ENCODE results near the gene BSG. TPM values are rescaled to one million over a fixed set of nuclear protein-coding genes. Genes with fewer than 3 reads are reported as not detected.

BSG gene
- total RNA-seq, 1 experiment from 2014 or later: 354 TPM

- Mint-ChIP-seq H3K4me3 (ENCODE audit: low read depth, unreplicated experiment) (no peak overlapping the region), H3K4me1 (ENCODE audit: low read depth, unreplicated experiment) (no peaks in the 10 kb centered on the region), H3K27me3 (ENCODE audit: unreplicated experiment) (peaks cover 14% of the 10 kb centered on the region), H3K27ac (ENCODE audit: unreplicated experiment) (no peak overlapping the region), H3K36me3 (ENCODE audit: insufficient read depth, unreplicated experiment) (peaks cover 4% of the 10 kb centered on the region), H3K9me3 (ENCODE audit: low read depth, unreplicated experiment) (no peaks in the 10 kb centered on the region)
- CTCF ChIA-PET: no interaction called here
- TF ChIP-seq, protein P1, sequence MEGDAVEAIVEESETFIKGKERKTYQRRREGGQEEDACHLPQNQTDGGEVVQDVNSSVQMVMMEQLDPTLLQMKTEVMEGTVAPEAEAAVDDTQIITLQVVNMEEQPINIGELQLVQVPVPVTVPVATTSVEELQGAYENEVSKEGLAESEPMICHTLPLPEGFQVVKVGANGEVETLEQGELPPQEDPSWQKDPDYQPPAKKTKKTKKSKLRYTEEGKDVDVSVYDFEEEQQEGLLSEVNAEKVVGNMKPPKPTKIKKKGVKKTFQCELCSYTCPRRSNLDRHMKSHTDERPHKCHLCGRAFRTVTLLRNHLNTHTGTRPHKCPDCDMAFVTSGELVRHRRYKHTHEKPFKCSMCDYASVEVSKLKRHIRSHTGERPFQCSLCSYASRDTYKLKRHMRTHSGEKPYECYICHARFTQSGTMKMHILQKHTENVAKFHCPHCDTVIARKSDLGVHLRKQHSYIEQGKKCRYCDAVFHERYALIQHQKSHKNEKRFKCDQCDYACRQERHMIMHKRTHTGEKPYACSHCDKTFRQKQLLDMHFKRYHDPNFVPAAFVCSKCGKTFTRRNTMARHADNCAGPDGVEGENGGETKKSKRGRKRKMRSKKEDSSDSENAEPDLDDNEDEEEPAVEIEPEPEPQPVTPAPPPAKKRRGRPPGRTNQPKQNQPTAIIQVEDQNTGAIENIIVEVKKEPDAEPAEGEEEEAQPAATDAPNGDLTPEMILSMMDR (IDR thresholded peaks at IDR 0.05; ENCODE audit: unreplicated experiment): no peak
- no TSS peak for BruUV-seq (replicated peaks)
- no peak for DNase-seq
- intact Hi-C loops (cut with micrococcal nuclease; ENCODE audit: unreplicated experiment): no loop called here
These were observed 46.5 kb upstream of the BSG start for GRCh38 chr19:525857-526419.

GRCh38 chr19:530134-531008 is 42.0 kb upstream of the BSG start:
- peaks cover 9% of the 10 kb centered on the region for H3K4me1 Mint-ChIP-seq (ENCODE audit: low read depth, unreplicated experiment)
- no peak for DNase-seq
- CTCF ChIA-PET: interaction anchor here (1.1 kb wide), 1 partner anchor 20 kb away, joined by 3 read pairs; no protein-coding TSS in a partner anchor
- intact Hi-C loops (cut with micrococcal nuclease; ENCODE audit: unreplicated experiment): no loop called here
- H3K9me3 Mint-ChIP-seq (ENCODE audit: low read depth, unreplicated experiment): no peaks in the 10 kb centered on the region
- BruUV-seq (replicated peaks): TSS peak; percentile 37
- peaks cover 33% of the 10 kb centered on the region for H3K36me3 Mint-ChIP-seq (ENCODE audit: insufficient read depth, unreplicated experiment)
- peaks cover 7% of the 10 kb centered on the region for H3K27me3 Mint-ChIP-seq (ENCODE audit: unreplicated experiment)
- H3K27ac Mint-ChIP-seq (ENCODE audit: unreplicated experiment): no peak overlapping the region
- TF ChIP-seq, protein P1 (IDR thresholded peaks at IDR 0.05; ENCODE audit: unreplicated experiment): no peak
- H3K4me3 Mint-ChIP-seq (ENCODE audit: low read depth, unreplicated experiment): peak overlapping the region; percentile 74

DNA sequence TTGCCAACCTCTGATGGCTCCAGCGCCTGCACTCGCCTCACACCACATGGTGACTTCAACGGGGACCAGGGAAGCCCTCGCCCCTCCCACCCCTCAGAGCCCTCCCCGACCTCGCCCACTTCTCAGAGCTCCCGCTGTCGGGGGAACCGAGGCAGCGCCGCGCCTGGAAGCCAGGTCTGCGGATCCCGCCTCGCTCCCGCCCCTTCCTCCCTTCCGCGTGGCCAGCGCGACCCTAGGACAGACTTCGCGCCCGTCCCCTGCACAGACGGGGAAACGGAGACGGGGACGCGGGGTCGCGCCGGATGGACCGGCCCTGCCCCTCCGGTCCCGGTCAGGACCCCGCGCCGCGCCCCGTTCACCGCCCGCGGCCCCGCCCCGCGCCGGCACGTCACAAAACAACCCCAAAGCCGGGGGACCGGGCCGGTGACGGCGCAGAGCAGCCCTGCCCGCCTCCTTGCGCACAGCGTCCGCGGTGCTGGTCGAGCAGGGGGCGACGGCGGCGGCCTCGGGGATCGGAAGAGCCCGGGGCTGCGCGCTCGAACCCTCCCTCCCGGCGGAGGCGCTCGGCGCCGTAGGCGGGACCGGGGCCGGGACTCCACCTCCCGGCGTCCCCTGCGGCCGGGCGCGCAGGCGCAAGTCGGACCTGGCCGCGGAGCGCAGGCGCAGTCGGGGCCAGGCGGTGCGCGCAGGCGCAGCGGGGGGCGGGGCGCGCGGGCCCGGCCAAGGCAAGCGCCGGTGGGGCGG is 41.2 kb upstream of the BSG start:
- peaks cover 9% of the 10 kb centered on the region for H3K4me1 Mint-ChIP-seq (ENCODE audit: low read depth, unreplicated experiment)
- intact Hi-C loops (cut with micrococcal nuclease; ENCODE audit: unreplicated experiment): no loop called here
- CTCF ChIA-PET: interaction anchor here (1.0 to 1.1 kb wide), 2 partner anchors 20 to 21 kb away, joined by 3 read pairs; no protein-coding TSS in a partner anchor
- H3K36me3 Mint-ChIP-seq (ENCODE audit: insufficient read depth, unreplicated experiment): peaks cover 33% of the 10 kb centered on the region
- no TSS peak for BruUV-seq (replicated peaks)
- TF ChIP-seq, protein P1 (IDR thresholded peaks at IDR 0.05; ENCODE audit: unreplicated experiment): no peak
- no peaks in the 10 kb centered on the region for H3K9me3 Mint-ChIP-seq (ENCODE audit: low read depth, unreplicated experiment)
- no peak overlapping the region for H3K27ac Mint-ChIP-seq (ENCODE audit: unreplicated experiment)
- DNase-seq: peak; percentile 89
- no peaks in the 10 kb centered on the region for H3K27me3 Mint-ChIP-seq (ENCODE audit: unreplicated experiment)
- peak overlapping the region; percentile 74 for H3K4me3 Mint-ChIP-seq (ENCODE audit: low read depth, unreplicated experiment)

GRCh38 chr19:531753-532560 is 40.4 kb upstream of the BSG start, which contains the start of gene CDC34:
TSS of gene CDC34 (plus strand) at chr19:531760. CDS start at chr19:531932, 172 bp downstream.
- Mint-ChIP-seq H3K4me3 (ENCODE audit: low read depth, unreplicated experiment) (peak within 1 kb of the TSS; percentile 74), H3K27ac (ENCODE audit: unreplicated experiment) (no peak within 1 kb of the TSS), H3K9me3 (ENCODE audit: low read depth, unreplicated experiment) (no peaks in the 10 kb centered on the region), H3K27me3 (ENCODE audit: unreplicated experiment) (no peaks in the 10 kb centered on the region), H3K4me1 (ENCODE audit: low read depth, unreplicated experiment) (peaks cover 9% of the 10 kb centered on the region), H3K36me3 (ENCODE audit: insufficient read depth, unreplicated experiment) (peaks cover 37% of the 10 kb centered on the region)
- BruUV-seq (replicated peaks): no TSS peak
- DNase-seq: no peak
- TF ChIP-seq, protein P1 (IDR thresholded peaks at IDR 0.05; ENCODE audit: unreplicated experiment): no peak
- intact Hi-C loops (cut with micrococcal nuclease; ENCODE audit: unreplicated experiment): no loop called here
- CTCF ChIA-PET: interaction anchor here (1.0 kb wide), 1 partner anchor 21 kb away, joined by 3 read pairs; no protein-coding TSS in a partner anchor

Data from Calu3 (cell line).